Measurements from ENCODE around the gene PODN. TPM values are rescaled to one million over a fixed set of nuclear protein-coding genes. Genes with fewer than 3 reads are reported as not detected.

The PODN gene
- total and polyA plus RNA-seq, 7 donors = 1.6 to 200 (median 67.6) TPM

GRCh38 chr1:53092659-53093450 is 30.8 kb downstream of the PODN start:
- no peak for DNase-seq
- Histone ChIP-seq H3K27me3 (no peaks in the 10 kb centered on the region), H3K4me1 (peaks cover 0 to 25% (median 0%) of the 10 kb centered on the region in 4 donors), H3K4me3 (no peak overlapping the region), H3K27ac (no peak overlapping the region), H3K36me3 (no peaks in the 10 kb centered on the region), H3K9me3 (no peaks in the 10 kb centered on the region)
- no peak for TF ChIP-seq POLR2A (IDR thresholded peaks at IDR 0.05)
- TF ChIP-seq, protein P1, sequence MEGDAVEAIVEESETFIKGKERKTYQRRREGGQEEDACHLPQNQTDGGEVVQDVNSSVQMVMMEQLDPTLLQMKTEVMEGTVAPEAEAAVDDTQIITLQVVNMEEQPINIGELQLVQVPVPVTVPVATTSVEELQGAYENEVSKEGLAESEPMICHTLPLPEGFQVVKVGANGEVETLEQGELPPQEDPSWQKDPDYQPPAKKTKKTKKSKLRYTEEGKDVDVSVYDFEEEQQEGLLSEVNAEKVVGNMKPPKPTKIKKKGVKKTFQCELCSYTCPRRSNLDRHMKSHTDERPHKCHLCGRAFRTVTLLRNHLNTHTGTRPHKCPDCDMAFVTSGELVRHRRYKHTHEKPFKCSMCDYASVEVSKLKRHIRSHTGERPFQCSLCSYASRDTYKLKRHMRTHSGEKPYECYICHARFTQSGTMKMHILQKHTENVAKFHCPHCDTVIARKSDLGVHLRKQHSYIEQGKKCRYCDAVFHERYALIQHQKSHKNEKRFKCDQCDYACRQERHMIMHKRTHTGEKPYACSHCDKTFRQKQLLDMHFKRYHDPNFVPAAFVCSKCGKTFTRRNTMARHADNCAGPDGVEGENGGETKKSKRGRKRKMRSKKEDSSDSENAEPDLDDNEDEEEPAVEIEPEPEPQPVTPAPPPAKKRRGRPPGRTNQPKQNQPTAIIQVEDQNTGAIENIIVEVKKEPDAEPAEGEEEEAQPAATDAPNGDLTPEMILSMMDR (IDR thresholded peaks at IDR 0.05) = no peak
- TF ChIP-seq POLR2AphosphoS5 (IDR thresholded peaks at IDR 0.05) = no peak
- no peak for TF ChIP-seq EP300 (IDR thresholded peaks at IDR 0.05)
- WGBS, 2 donors = 86 to 91% methylated on average over 33 of the region's 33 CpGs
- intact Hi-C loops (cut with DNase I) = no loop called here

- Histone ChIP-seq H3K36me3 (no peaks in the 10 kb centered on the region), H3K27me3 (no peaks in the 10 kb centered on the region), H3K9me3 (no peaks in the 10 kb centered on the region), H3K4me1 (peaks cover 0 to 25% (median 0%) of the 10 kb centered on the region in 4 donors), H3K4me3 (no peak overlapping the region), H3K27ac (no peak overlapping the region)
- intact Hi-C loops (cut with DNase I) = no loop called here
- WGBS, 2 donors = 92 to 94% methylated on average over 8 of the region's 8 CpGs
- no peak for DNase-seq
- TF ChIP-seq POLR2AphosphoS5 (IDR thresholded peaks at IDR 0.05) (no peak), EP300 (IDR thresholded peaks at IDR 0.05) (no peak), POLR2A (IDR thresholded peaks at IDR 0.05) (no peak)
- TF ChIP-seq, protein P1 (IDR thresholded peaks at IDR 0.05) = no peak
Observed at GRCh38 chr1:53093451-53093754, 31.4 kb downstream of the PODN start.

DNA sequence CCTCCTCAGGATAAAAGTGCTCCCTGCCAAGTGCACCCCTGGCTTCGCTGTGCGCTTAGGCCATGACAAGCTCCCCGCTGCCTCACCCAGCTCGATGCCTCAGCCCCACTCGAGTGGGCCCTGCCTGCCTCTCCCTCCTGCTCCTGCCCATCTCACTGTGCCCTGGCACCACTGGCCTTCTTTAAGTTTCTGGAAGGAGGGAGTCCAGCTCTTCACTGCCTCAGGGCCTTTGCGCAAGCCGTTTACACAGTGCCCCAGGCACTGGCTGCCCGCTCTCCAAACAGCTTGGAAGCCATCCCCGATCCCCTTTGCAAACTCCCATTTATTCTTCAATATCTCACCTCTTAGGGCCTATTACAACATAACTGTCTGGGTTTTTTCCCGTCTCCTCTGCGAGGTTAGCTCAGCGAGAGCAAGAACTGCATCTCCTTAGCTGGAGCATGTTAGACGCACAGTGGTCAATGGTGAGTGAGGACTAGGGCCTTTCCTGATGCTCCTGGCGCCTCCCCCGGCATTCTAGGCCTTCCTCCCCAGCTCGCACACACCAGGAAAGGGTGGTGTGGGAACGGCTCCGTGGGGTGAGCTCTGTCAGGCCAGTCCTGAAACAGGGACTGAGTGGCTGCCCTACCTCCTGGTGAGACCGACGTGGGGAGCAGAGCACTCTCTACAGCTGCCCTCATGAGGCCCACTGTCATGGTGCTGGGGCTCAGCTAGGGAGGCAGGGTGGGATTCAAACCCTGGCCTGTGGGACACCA is 31.9 kb downstream of the PODN start:
- intact Hi-C loops (cut with DNase I) = no loop called here
- no peak overlapping the region for H3K27ac ChIP-seq
- peaks cover 0 to 20% (median 0%) of the 10 kb centered on the region in 4 donors for H3K4me1 ChIP-seq

DNA sequence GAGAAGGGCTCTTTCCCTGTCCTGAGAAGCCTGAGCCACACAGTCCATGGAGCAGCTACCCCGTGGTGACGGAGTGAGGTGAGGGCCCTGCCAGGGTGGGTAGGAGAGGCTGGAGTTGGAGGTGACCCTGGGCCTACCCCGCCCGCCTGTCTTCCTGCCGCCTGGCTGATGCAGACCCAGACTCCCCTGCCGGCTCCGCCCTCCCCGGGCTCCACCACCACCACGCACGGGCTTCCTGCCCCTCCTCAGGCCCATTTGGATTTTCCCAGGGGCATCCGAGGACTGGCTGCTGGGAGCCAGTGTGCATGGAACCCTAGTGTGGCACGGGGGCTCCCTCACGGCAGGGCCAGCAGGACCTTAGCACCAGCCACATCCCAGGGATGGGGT is 32.5 kb downstream of the PODN start:
- Histone ChIP-seq H3K4me3 (no peak overlapping the region), H3K36me3 (no peaks in the 10 kb centered on the region), H3K4me1 (peaks cover 0 to 15% (median 0%) of the 10 kb centered on the region in 4 donors), H3K27ac (no peak overlapping the region), H3K27me3 (no peaks in the 10 kb centered on the region), H3K9me3 (no peaks in the 10 kb centered on the region)
- intact Hi-C loops (cut with DNase I) = no loop called here
- WGBS, 2 donors = 56 to 75% methylated on average over 13 of the region's 13 CpGs
- DNase-seq = no peak
- TF ChIP-seq POLR2AphosphoS5 (IDR thresholded peaks at IDR 0.05) (no peak), EP300 (IDR thresholded peaks at IDR 0.05) (no peak), POLR2A (IDR thresholded peaks at IDR 0.05) (no peak)
- TF ChIP-seq, protein P1 (IDR thresholded peaks at IDR 0.05) = no peak

More for the DNA sequence above, 31.9 kb downstream of the PODN start:
- Histone ChIP-seq H3K9me3 (no peaks in the 10 kb centered on the region), H3K27me3 (no peaks in the 10 kb centered on the region), H3K36me3 (no peaks in the 10 kb centered on the region), H3K4me3 (no peak overlapping the region)
- no peak for TF ChIP-seq POLR2AphosphoS5 (IDR thresholded peaks at IDR 0.05)
- TF ChIP-seq, protein P1 (IDR thresholded peaks at IDR 0.05) = no peak
- DNase-seq = no peak
- 91 to 96% methylated on average over 20 of the region's 20 CpGs for WGBS, 2 donors
